PFSK-1 (cell line): ENCODE data around the gene COL25A1.

Experiments
- FOXP2 ChIP-seq: optimal IDR thresholded peaks from 2 replicates; pipeline ENCODE3; 2011; ENCODE audit warnings: borderline replicate concordance, control low read depth, inconsistent platforms; ENCODE audit not compliant: insufficient read depth; ENCODE audit errors: extremely low read length, extremely low read depth
- POLR2AphosphoS5 ChIP-seq: IDR thresholded peaks from 2 replicates; pipeline ENCODE4 v1.6.1; 2012; ENCODE audit warnings: low read depth, mild to moderate bottlenecking, control low read depth, low read length, moderate library complexity
- SIN3A ChIP-seq: IDR thresholded peaks from 2 replicates; pipeline ENCODE4 v1.6.1; 2012; ENCODE audit warnings: mild to moderate bottlenecking, low read length, moderate library complexity, borderline replicate concordance; ENCODE audit not compliant: insufficient read depth
- TAF1 ChIP-seq: IDR thresholded peaks from 2 replicates; pipeline ENCODE4 v1.6.1; 2012; ENCODE audit warnings: low read length, control low read depth, borderline replicate concordance; ENCODE audit not compliant: insufficient read depth
- TF ChIP-seq, protein P1 (sequence below), 2 experiments: IDR thresholded peaks; 2 replicates each; pipeline versions ENCODE4 v1.6.1 to v1.8.0; 2011 to 2012; ENCODE audit warnings: low read depth in 2 of 2, low read length in 2 of 2, control low read depth in 1 of 2, inconsistent platforms in 1 of 2, mild to moderate bottlenecking in 1 of 2, moderate library complexity in 1 of 2; ENCODE audit not compliant: insufficient read depth in 1 of 2

COL25A1 gene

DNA sequence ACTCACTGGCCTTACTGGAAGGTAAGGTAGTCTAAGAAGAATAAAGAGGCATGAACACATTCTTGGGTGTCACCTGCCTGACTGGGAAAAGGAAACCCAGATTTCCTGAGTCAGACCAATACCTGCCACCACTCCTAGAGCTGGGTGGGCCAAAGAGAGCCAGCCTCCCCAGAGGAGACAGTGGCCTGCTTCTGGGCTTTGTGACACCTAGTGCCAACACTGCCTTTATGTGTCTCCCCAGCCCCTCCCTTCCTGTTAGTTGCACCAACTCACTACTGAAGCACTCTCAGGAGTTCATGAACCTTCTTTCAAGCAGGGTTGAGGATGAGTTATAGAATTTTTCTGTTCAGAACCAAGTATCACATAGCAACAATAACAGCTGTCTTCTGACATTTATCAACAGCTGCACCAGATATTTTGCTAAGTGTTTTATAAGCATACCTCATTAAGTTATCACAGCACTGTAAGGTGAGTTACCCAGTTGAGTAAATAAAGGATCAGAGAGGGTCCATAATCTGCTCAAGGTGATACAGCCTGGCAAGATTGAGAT, 462.0 kb downstream of the COL25A1 start:
- TF ChIP-seq TAF1, result no peak
- TF ChIP-seq, protein P1, sequence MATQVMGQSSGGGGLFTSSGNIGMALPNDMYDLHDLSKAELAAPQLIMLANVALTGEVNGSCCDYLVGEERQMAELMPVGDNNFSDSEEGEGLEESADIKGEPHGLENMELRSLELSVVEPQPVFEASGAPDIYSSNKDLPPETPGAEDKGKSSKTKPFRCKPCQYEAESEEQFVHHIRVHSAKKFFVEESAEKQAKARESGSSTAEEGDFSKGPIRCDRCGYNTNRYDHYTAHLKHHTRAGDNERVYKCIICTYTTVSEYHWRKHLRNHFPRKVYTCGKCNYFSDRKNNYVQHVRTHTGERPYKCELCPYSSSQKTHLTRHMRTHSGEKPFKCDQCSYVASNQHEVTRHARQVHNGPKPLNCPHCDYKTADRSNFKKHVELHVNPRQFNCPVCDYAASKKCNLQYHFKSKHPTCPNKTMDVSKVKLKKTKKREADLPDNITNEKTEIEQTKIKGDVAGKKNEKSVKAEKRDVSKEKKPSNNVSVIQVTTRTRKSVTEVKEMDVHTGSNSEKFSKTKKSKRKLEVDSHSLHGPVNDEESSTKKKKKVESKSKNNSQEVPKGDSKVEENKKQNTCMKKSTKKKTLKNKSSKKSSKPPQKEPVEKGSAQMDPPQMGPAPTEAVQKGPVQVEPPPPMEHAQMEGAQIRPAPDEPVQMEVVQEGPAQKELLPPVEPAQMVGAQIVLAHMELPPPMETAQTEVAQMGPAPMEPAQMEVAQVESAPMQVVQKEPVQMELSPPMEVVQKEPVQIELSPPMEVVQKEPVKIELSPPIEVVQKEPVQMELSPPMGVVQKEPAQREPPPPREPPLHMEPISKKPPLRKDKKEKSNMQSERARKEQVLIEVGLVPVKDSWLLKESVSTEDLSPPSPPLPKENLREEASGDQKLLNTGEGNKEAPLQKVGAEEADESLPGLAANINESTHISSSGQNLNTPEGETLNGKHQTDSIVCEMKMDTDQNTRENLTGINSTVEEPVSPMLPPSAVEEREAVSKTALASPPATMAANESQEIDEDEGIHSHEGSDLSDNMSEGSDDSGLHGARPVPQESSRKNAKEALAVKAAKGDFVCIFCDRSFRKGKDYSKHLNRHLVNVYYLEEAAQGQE (IDR thresholded peaks at IDR 0.05; ENCODE audit: insufficient read depth in 1 of 2, low read depth in 2 of 2, low read length in 2 of 2), result no peak
- TF ChIP-seq FOXP2, result no peak
- TF ChIP-seq SIN3A, result no peak
- TF ChIP-seq POLR2AphosphoS5, result no peak

DNA sequence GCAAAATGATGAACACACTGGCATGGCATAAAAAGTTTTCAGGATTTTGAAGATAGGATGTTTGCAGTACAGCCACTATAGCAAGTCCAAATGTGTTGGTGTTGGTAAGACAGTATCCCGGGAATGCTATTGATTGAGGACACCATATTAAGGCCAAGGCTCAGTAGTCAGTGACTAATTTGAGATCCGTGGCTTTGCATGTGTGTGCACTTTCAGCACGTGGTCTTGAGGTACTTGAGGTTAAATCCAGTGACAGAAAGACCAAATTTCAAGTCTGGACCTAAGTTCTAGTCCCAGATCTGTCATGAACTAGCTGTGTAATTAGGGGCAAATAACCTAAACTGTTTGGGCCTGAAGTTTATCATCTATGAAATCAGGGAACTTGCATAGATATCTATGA, 463.1 kb downstream of the COL25A1 start:
- TF ChIP-seq TAF1 (no peak), POLR2AphosphoS5 (no peak), FOXP2 (no peak), SIN3A (no peak)
- TF ChIP-seq, protein P1 (IDR thresholded peaks at IDR 0.05; ENCODE audit: insufficient read depth in 1 of 2, low read depth in 2 of 2, low read length in 2 of 2), result no peak

DNA sequence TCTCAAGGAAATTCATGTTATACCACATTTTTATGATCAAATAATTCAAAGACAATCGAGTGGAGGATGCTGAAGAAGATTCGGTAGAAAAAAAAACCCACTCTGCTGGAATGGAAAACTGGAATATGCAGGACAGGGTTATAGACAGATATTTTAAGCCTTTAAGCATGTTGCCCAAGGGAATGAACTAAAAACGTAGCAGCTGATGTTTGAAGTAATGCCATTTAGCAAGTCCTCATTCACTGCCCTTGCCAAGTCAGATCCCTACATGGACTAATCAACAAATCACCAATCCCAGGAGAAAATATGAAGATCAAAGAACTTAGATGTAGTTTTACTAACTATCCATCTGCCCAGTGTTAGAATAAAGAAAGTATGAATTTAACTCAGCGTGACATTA, 464.0 kb downstream of the COL25A1 start:
- TF ChIP-seq, protein P1 (IDR thresholded peaks at IDR 0.05; ENCODE audit: insufficient read depth in 1 of 2, low read depth in 2 of 2, low read length in 2 of 2), result no peak
- no peak for TF ChIP-seq POLR2AphosphoS5
- no peak for TF ChIP-seq FOXP2
- TF ChIP-seq TAF1, result no peak
- no peak for TF ChIP-seq SIN3A

DNA sequence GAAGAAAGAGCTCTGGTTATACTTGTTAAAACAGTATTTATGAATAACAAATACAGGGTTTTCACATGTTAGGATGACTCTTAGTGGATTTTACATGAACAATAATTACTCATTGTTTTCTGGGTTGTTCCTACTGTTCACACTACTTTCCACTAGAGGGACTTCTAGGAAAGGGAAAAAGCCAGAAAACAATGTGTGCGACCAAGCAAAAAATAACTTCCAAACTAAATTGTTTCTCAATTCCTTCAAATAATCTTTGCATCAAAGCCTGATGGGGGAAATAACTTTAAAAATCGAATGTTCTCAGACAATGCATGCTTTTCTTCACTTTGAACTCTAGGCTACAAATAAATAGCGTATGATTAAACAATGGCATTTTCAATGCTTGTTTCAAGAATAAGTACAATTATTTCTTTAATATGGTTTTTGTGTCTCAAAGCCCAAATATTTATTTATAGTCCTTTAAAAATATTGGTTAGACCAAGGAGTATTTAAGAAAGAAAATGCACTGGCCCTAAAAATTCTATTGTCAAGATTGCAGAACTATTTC, 467.5 kb downstream of the COL25A1 start:
- TF ChIP-seq TAF1 (no peak), SIN3A (no peak), FOXP2 (no peak), POLR2AphosphoS5 (no peak)
- TF ChIP-seq, protein P1 (IDR thresholded peaks at IDR 0.05; ENCODE audit: insufficient read depth in 1 of 2, low read depth in 2 of 2, low read length in 2 of 2), result no peak
